SIG-M5 (cell line): ENCODE data around the gene EIF2B2.
"Not testable (repeated sequence)": the region's sequence is repeated elsewhere in the genome, so short reads cannot be mapped to it uniquely, and the experiment has no call there.

Source experiments
- DNase-seq: peaks from one replicate; lab custom pipeline; 2025; lab: John Stamatoyannopoulos, UW

Gene EIF2B2

GRCh38 chr14:74995781-74996180, 6.9 kb upstream of the EIF2B2 start:
- not testable (repeated sequence) for DNase-seq

DNA sequence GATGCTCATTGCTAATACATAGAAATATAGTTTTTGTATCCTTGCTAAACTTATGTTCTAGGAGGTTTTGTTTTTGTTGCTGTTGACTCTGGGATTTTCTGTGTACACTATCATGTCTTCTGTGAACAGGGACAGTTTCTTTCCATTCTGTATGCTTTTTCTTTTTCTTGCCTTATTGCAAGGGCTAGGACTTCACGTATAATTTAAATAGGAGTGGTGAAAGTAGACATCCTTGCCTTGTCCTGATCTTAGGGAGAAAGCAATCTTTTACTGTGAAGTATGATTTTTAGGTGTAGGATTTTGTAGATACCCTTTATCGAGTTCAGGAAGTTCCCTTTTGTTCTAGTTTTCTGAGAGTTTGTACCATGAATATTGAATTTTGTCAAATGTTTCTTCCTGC, 1.5 kb upstream of the EIF2B2 start:
- DNase-seq = no peak

DNA sequence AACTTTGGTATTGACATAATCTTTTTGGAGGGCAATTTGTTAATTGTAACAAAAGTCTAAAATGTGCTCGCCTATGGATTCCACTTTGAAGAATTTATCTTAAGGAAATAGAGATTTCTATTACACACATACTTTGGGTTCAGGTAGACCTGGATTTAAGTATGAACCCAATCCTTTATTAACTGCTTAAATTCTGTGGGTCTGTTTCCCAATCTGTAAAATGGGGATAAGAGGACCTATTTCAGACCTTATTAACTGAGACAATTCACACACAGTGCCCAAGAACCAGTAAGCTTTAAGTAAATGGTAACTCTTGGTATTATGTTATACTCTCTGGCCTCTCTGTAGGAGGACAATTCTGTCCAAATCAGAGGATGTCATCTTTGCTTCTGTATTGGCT, 822 bp upstream of the EIF2B2 start:
- DNase-seq = no peak

GRCh38 chr14:75003250-75004027, 718 bp downstream of the EIF2B2 start:
- DNase-seq = no peak

GRCh38 chr14:75005357-75005756, 2.6 kb downstream of the EIF2B2 start:
- DNase-seq = no peak

- DNase-seq = no peak
Measured at GRCh38 chr14:75009176-75009575, 6.5 kb downstream of the EIF2B2 start.

GRCh38 chr14:75010472-75011093, 7.9 kb downstream of the EIF2B2 start:
- DNase-seq = no peak

DNA sequence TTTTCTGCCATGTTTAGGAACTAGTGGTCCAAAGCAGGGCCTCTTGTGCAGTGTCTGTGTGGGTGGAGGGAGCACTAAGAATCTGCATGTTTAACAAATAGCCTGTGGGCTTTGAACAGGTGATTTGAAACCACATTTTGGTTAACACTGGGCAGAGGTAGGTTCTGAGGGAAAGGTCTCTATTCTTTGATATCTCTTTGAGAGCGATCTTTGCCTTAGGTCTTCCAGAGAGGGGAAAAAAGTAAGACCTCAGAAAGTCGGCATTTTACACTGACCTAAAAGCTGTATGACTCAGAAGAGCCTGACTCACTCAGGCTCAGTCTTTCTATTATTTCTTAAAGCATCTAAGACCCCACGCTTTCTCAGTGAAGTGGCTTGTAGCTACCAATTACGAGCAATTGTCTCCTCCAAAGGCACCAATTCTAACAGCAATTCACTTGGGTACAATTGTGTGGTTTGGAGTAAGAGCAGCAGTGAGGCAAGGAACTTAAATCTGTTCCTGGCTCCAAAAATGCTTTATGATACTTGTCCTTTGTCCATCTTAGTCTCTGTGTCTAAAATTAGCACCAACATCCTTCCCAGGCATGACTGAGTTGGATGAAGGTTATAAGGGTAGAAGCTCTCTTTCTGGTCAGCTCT, 8.8 kb downstream of the EIF2B2 start:
- no peak for DNase-seq

DNA sequence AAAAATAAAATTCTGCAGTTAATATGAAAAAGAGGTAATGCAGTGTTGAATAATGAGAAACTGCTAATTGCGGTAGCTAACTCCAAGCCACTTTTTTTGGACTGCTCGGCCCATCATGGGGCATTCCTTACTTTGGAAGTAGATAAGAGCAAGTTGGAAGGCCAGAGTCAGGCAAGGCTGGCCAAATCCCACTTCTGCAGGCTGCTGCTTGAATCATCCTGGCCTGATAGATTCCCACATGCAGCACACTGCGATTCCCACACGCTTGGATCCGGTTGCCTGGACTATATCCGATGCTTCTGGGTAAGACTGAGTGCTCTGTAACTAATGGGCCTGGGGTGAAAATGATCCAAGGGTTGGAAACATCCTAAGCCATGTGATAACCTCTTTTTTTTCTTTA, 10.6 kb downstream of the EIF2B2 start:
- DNase-seq = no peak

DNA sequence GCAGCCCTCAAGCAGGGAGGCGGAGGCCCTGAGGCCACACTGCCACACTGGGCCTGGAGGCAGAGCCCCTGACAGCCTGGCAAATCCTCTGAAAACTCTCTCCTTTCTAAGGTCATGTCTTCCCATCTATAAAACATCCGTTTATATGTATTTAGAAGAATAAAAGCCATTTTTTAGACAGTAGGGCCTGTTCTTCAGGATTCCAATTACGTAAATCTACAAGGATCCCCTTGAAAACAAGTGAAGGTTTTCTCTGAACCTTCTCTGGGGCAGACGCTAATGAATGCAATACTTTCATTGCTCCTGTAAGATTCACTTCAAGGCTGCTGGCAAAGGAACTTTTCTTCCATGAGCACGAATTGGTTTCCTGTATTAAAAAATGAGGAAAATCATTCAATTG, 12.8 kb downstream of the EIF2B2 start:
- no peak for DNase-seq

GRCh38 chr14:75016815-75017214, 14.1 kb downstream of the EIF2B2 start:
- no peak for DNase-seq

DNA sequence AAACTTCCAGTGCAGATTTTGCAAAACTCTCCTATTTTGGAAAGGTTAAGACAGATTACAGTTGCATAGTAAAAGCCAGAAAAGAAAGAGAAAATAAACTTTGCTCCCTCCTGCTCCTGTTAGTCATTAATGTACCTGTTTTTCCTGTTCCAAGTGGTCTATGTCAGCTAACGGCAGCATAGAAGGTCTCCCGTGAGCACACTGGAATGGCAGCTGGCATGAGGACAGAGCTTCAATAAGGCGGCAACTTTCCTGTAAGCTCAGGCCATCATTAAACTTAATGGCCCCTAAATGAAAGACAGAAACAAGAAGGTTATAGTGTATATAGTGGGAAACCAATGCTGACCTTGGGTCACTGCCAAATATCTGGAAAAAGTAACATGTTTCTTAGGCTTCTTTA, 16.0 kb downstream of the EIF2B2 start:
- no peak for DNase-seq

DNA sequence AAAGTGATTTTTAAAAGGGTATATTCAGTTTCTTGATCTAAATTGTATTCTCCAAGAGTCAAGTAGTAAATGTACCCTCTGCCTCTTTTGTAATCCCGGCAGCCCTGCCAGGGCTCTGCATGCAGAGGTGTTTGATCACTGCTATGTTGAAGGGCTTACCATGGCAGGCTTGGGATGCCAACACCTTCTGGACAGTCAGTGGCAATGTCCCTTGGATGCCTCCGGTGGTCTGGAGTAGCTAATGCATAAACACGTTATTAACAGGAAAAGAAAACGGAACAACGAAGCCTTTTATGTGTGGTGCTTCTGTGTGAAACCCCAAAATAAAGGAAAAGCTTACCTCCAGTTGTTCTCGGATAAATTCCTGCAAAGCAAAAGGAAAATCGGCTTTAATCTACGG, 19.9 kb downstream of the EIF2B2 start:
- no peak for DNase-seq

- DNase-seq = no peak
Measured at GRCh38 chr14:75023108-75023507, 20.4 kb downstream of the EIF2B2 start.

- DNase-seq = no peak
Measured at GRCh38 chr14:75025082-75025481, 22.4 kb downstream of the EIF2B2 start.

DNA sequence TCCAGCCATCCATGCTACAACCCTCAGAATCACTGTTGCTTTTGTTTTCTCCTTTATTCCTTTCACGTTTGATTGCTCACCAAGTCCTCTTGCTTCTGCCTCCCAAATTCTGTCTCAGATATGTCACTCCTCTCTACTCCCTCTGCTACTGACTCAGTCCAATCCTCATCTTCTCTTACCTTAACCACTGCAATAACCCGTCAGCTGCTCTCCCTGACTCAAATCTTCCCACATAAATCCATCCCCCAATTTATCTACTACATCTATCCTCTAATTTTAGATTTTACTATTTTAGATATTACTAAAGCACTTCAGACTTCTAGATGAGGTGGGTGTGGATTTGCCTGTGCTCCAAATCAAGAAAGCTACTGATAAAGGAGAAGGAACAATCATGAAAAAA, 23.2 kb downstream of the EIF2B2 start:
- DNase-seq = no peak

DNA sequence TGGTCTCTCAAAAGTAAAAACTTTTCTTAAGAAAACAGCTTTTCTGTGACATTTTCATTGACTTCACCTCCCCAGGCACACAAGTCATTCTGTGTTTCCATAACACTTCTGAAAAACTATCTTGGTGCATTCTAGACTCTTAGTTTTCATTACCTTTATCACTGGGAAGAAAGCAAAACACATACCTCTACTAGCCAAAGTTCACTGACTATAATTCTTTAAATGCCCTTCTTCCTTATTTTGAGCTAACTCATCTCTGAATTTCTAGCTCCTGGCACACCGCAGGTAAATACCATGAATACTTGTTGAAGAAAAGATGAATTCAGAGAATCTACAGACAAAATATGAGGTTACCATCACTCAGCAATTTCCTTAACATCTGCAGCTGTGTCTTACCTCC, 27.4 kb downstream of the EIF2B2 start:
- DNase-seq = no peak

GRCh38 chr14:75032939-75033338, 30.2 kb downstream of the EIF2B2 start:
- DNase-seq = no peak

- no peak for DNase-seq
Measured at GRCh38 chr14:75040507-75040906, 37.8 kb downstream of the EIF2B2 start.

GRCh38 chr14:75040959-75041358, 38.2 kb downstream of the EIF2B2 start:
- DNase-seq = no peak

- DNase-seq = no peak
Measured at GRCh38 chr14:75041613-75042012, 38.9 kb downstream of the EIF2B2 start.

DNA sequence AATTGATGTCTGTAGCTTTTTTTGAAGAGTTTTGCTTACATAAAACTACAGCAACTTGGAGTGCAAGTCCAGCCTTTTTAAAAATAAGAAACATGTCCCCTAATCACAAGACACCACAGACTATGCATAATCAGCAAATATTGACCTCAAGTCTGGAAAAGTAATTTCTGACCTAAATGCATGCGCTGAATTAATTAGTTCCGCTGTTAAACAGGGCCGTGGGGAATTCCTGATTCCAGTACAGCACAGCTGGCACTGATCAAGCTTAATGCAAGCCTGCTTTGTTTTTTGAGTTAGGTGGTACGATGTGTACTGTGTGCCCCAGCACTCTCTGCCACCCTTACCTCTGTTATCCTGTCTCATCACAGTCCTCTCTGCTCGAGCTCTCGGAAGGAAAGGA, 39.3 kb downstream of the EIF2B2 start:
- no peak for DNase-seq

GRCh38 chr14:75044322-75044721, 41.6 kb downstream of the EIF2B2 start:
- DNase-seq = no peak
